Muscle layer of colon (tissue), 2 donors: ENCODE data around the gene SLC23A1.
"Not testable (repeated sequence)": the region's sequence is repeated elsewhere in the genome, so short reads cannot be mapped to it uniquely, and the experiment has no call there.

Source experiments
- H3K27ac ChIP-seq: one replicate; pipeline ENCODE4 v1.7.0; 2013; ENCODE audit warnings: low read depth, mild to moderate bottlenecking, low read length, moderate library complexity
- H3K27me3 ChIP-seq, 2 donors: one replicate each; pipeline ENCODE4 v1.7.0; 2013; ENCODE audit warnings: low read length in 2 of 2, mild to moderate bottlenecking in 2 of 2; ENCODE audit not compliant: insufficient read depth in 2 of 2, control insufficient read depth in 1 of 2
- H3K36me3 ChIP-seq: one replicate; pipeline ENCODE4 v1.7.0; 2013; ENCODE audit warnings: mild to moderate bottlenecking, low read length; ENCODE audit not compliant: insufficient read depth
- H3K4me1 ChIP-seq: one replicate; pipeline ENCODE4 v1.7.0; 2013; ENCODE audit warnings: mild to moderate bottlenecking, low read length; ENCODE audit not compliant: insufficient read depth
- H3K4me3 ChIP-seq, 2 donors: one replicate each; pipeline ENCODE4 v1.7.0; 2013; ENCODE audit warnings: low read length in 2 of 2, low read depth in 1 of 2, mild to moderate bottlenecking in 1 of 2, moderate library complexity in 1 of 2
- H3K9ac ChIP-seq: one replicate; pipeline ENCODE4 v1.7.0; 2013; ENCODE audit warnings: low read length
- H3K9me3 ChIP-seq: one replicate; pipeline ENCODE4 v1.7.0; 2013; ENCODE audit warnings: mild to moderate bottlenecking, low read length
- donor health status: abdominal sarcoma.
- donor health status: Adenocarcinoma of cecum.

The SLC23A1 gene

DNA sequence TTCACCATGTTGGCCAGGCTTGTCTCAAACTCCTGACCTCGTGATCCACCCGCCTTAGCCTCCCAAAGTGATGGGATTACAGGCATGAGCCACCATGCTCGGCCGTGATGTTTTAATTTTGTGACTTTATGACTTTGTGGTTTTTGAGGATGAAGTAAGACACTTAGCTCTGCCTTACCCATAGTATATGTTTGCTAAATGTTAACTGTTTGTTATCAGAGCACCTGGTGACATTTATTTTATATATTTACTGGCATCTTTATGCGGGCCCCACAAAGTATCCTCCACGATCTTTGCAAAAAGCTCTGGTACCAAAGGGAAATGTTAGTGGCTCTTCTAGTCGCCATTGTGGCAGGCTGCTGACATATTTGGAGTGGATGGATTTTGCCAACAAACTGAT, 6.7 kb downstream of the SLC23A1 start:
- Histone ChIP-seq H3K4me3 (no peak overlapping the region), H3K36me3 (peaks cover 9% of the 10 kb centered on the region), H3K27me3 (no peaks in the 10 kb centered on the region), H3K27ac (no peak overlapping the region), H3K9me3 (no peaks in the 10 kb centered on the region), H3K9ac (no peak overlapping the region), H3K4me1 (peaks cover 13% of the 10 kb centered on the region)

DNA sequence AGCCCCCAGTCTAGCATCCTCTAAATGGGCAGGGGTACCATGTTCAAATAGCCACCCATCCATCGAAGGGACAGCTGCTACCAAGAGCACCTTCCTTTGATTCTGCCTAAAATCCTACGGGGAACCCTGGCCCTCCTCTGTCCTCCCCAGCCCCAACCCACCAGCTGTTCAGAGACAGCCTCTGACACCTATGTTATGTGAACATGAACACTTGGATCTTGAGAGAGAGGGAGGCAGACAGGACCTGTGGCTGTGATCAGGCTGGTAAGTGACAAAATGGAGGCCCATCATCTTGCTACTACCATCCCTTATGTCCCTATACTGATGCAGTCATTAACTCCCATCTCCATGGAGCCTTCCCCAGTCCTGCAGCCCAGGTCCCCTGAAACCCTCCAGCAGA, 8.2 kb downstream of the SLC23A1 start:
- Histone ChIP-seq H3K27ac (no peak overlapping the region), H3K27me3 (no peaks in the 10 kb centered on the region), H3K4me1 (peaks cover 13% of the 10 kb centered on the region), H3K36me3 (peaks cover 13% of the 10 kb centered on the region), H3K9ac (no peak overlapping the region), H3K9me3 (no peaks in the 10 kb centered on the region), H3K4me3 (no peak overlapping the region)

DNA sequence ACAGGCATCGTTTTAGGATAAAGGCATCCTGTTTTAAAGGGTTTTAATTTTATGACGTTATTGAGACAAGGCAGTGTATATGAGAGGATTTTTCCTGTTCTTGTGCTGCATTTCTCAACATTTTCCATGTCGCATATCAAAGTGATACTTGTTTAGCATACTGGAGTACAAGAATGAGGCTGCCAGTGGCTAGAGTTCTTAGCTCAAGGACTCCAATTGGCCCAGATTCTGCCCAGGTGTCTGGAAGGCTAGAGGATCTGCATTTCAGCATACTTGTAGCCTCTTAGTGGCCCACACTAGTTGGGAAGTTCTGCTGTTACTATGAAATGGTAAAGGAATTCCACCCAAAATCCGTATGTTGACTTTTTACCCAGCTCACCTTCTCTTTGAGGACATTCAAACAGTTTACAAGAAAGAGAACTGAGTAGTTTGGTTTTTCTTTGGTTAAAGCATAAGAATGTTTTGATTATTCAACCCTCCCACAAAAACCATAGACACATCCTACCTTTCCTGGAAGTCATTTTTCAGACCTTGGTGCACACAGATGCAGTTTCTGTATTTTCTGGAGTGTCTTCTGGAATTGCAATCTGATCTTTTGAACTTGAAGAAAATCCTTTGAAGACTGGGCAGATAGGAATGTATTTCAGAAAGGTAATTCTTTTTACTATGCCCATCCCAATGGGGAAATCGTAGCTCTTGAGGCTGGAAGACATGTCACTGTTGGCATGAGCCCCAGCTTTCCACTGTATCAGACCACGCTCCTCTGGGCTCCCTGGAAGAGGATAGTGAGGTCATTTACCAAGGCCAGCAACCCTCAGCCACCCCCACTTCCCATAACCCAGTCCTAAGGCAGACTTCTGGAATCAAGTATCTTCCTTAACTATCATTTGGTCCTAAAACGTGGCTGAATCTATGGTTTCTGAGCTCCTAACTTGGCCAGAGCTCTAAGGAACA, 11.3 kb downstream of the SLC23A1 start:
- Histone ChIP-seq H3K36me3 (peaks cover 35% of the 10 kb centered on the region), H3K27ac (no peak overlapping the region), H3K9ac (no peak overlapping the region), H3K4me1 (peaks cover 13% of the 10 kb centered on the region), H3K27me3 (no peaks in the 10 kb centered on the region), H3K9me3 (no peaks in the 10 kb centered on the region), H3K4me3 (no peak overlapping the region)

DNA sequence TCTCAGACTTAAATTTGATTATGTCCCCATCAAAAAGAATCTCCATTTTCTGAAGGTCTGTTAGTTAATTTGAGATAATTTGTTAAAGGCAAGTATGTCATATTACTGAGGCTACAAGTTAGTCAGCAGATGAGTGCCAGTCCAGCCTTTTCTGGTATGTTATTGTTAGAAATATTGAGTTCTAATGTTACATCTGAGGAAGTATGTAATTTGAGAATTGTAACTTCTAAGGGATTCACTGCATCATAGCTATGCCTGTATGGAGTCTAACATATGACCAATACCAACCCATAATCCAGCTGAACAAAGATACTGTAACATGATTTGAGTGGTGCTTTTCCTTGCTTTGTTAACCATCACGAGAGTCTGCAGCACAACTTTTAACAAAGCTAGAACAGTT, 13.9 kb downstream of the SLC23A1 start:
- H3K4me3 ChIP-seq = no peak overlapping the region
- peaks cover 9% of the 10 kb centered on the region for H3K4me1 ChIP-seq
- H3K9ac ChIP-seq = no peak overlapping the region
- no peaks in the 10 kb centered on the region for H3K27me3 ChIP-seq
- peaks cover 55% of the 10 kb centered on the region for H3K36me3 ChIP-seq
- H3K9me3 ChIP-seq = no peaks in the 10 kb centered on the region
- no peak overlapping the region for H3K27ac ChIP-seq

- Histone ChIP-seq H3K4me3 (no peak overlapping the region), H3K36me3 (peaks cover 61% of the 10 kb centered on the region), H3K4me1 (peaks cover 4% of the 10 kb centered on the region), H3K9ac (no peak overlapping the region), H3K9me3 (no peaks in the 10 kb centered on the region), H3K27me3 (no peaks in the 10 kb centered on the region), H3K27ac (no peak overlapping the region)
These were observed 14.5 kb downstream of the SLC23A1 start for GRCh38 chr5:139368613-139369012.

GRCh38 chr5:139364466-139364865, 18.6 kb downstream of the SLC23A1 start:
- peaks cover 45% of the 10 kb centered on the region for H3K36me3 ChIP-seq

DNA sequence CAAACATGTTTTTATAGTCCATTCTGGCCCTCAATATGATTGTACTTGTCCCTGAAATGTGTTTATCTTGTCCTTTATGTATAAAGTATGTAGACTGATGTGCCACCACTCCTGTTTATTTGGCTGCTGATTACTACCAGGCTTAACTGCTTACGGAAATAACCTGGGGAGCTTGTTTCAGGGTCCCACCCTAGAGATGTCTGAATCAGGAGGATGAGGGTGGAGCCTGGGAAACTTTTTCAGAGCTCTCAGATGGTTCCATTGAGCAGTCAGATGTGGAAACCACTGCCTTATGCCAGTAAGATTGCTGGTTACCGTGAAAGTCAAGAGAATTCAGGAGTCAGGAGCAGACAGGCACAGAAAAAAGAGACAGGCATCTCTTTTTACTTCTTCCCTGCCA, 19.2 kb downstream of the SLC23A1 start:
- peaks cover 7% of the 10 kb centered on the region for H3K4me1 ChIP-seq
- H3K36me3 ChIP-seq = peaks cover 39% of the 10 kb centered on the region
- H3K27ac ChIP-seq = no peak overlapping the region
- no peaks in the 10 kb centered on the region for H3K9me3 ChIP-seq
- H3K9ac ChIP-seq = no peak overlapping the region
- H3K27me3 ChIP-seq = no peaks in the 10 kb centered on the region
- H3K4me3 ChIP-seq = no peak overlapping the region

More at GRCh38 chr5:139364466-139364865, 18.6 kb downstream of the SLC23A1 start:
- H3K9me3 ChIP-seq = no peaks in the 10 kb centered on the region
- peaks cover 7% of the 10 kb centered on the region for H3K4me1 ChIP-seq
- H3K4me3 ChIP-seq = no peak overlapping the region
- no peaks in the 10 kb centered on the region for H3K27me3 ChIP-seq
- H3K27ac ChIP-seq = no peak overlapping the region
- no peak overlapping the region for H3K9ac ChIP-seq

GRCh38 chr5:139361835-139362429, 21.2 kb downstream of the SLC23A1 start:
- Histone ChIP-seq H3K27ac (no peak overlapping the region), H3K4me3 (no peak overlapping the region), H3K9ac (no peak overlapping the region), H3K4me1 (peaks cover 7% of the 10 kb centered on the region), H3K9me3 (no peaks in the 10 kb centered on the region), H3K27me3 (no peaks in the 10 kb centered on the region), H3K36me3 (peaks cover 29% of the 10 kb centered on the region)

DNA sequence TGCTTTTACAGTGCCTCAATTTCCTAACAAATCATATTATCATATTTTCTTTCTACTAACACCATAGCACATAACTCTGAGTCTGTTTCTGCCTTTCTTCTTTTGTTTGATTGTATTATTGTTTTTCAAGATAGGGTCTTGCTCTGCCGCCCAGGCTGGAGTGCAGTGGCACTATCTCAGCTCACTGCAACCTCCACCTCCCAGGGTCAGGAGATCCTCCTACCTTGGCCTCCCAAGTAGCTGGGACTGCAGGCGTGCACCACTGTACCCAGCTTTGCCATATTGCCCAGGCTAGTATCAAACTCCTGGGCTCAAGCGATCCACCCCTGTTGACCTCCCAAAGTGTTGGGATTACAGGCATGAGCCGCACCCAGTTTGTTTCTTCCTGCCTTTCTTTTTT, 22.7 kb downstream of the SLC23A1 start:
- Histone ChIP-seq H3K27ac (no peak overlapping the region), H3K4me1 (peaks cover 7% of the 10 kb centered on the region), H3K4me3 (no peak overlapping the region), H3K9ac (no peak overlapping the region), H3K36me3 (peaks cover 14% of the 10 kb centered on the region), H3K9me3 (no peaks in the 10 kb centered on the region), H3K27me3 (no peaks in the 10 kb centered on the region)

GRCh38 chr5:139358064-139358463, 25.0 kb downstream of the SLC23A1 start:
- H3K27ac ChIP-seq = no peak overlapping the region
- peaks cover 7% of the 10 kb centered on the region for H3K4me1 ChIP-seq
- H3K4me3 ChIP-seq = no peak overlapping the region
- no peaks in the 10 kb centered on the region for H3K27me3 ChIP-seq
- H3K9ac ChIP-seq = no peak overlapping the region
- H3K9me3 ChIP-seq = no peaks in the 10 kb centered on the region
- peaks cover 9% of the 10 kb centered on the region for H3K36me3 ChIP-seq

- H3K27ac ChIP-seq, H3K9ac ChIP-seq, H3K36me3 ChIP-seq, H3K9me3 ChIP-seq, H3K4me1 ChIP-seq, H3K4me3 ChIP-seq, H3K27me3 ChIP-seq: not testable (repeated sequence)
These were observed 27.2 kb downstream of the SLC23A1 start for GRCh38 chr5:139355900-139356299.
